SK-N-MC (cell line): Measurements from ENCODE around the gene ZNF692.

ENCODE experiments used
- DNase-seq: peaks from one replicate; pipeline ENCODE4 v3.0.0-alpha.2; 2011; ENCODE audit warnings: low read depth, low spot score
- H3K27ac ChIP-seq: fragments of 200-600 bp; sonication (generic); 2 replicates; pipeline ENCODE4 v1.5.1; 2016; ENCODE audit warnings: mixed run types
- H3K36me3 ChIP-seq: fragments of 200-600 bp; sonication (generic); 2 replicates; pipeline ENCODE4 v1.6.1; 2017; ENCODE audit warnings: antibody characterized with exemption, low read length, mixed read lengths; ENCODE audit not compliant: insufficient read depth
- H3K4me3 ChIP-seq: fragments of 200-600 bp; sonication (generic); 2 replicates; pipeline ENCODE4 v1.5.1; 2016
- H3K9ac ChIP-seq: fragments of 200-600 bp; sonication (generic); 2 replicates; pipeline ENCODE4 v1.8.0; 2017; ENCODE audit warnings: mixed run types, mixed read lengths; ENCODE audit not compliant: insufficient read length
- H3K9me3 ChIP-seq: fragments of 200-600 bp; sonication (generic); 2 replicates; pipeline ENCODE4 v1.6.1; 2017; ENCODE audit warnings: low read depth, mild to moderate bottlenecking, antibody characterized with exemption, low read length, moderate library complexity, mixed read lengths
- EZH2 ChIP-seq: fragments of 200-600 bp; sonication (generic); IDR thresholded peaks from one replicate; pipeline ENCODE4 v1.6.1; 2017; ENCODE audit warnings: antibody characterized with exemption
- FOXP2 ChIP-seq: optimal IDR thresholded peaks from 2 replicates; pipeline ENCODE3; 2011; ENCODE audit warnings: mild to moderate bottlenecking, moderate library complexity; ENCODE audit not compliant: insufficient read depth; ENCODE audit errors: extremely low read length, control extremely low read depth
- POLR2AphosphoS5 ChIP-seq: IDR thresholded peaks from 2 replicates; pipeline ENCODE4 v1.6.1; 2012; ENCODE audit warnings: mild to moderate bottlenecking, low read depth, low read length, borderline replicate concordance

Gene ZNF692, protein sequence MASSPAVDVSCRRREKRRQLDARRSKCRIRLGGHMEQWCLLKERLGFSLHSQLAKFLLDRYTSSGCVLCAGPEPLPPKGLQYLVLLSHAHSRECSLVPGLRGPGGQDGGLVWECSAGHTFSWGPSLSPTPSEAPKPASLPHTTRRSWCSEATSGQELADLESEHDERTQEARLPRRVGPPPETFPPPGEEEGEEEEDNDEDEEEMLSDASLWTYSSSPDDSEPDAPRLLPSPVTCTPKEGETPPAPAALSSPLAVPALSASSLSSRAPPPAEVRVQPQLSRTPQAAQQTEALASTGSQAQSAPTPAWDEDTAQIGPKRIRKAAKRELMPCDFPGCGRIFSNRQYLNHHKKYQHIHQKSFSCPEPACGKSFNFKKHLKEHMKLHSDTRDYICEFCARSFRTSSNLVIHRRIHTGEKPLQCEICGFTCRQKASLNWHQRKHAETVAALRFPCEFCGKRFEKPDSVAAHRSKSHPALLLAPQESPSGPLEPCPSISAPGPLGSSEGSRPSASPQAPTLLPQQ

GRCh38 chr1:248858891-248859889, at the start of gene ZNF692:
ZNF692 (minus strand) TSS chr1:248859085; CDS start chr1:248858309, 776 bp downstream.
- TF ChIP-seq EZH2 (no peak), POLR2AphosphoS5 (peak; percentile 97), FOXP2 (peak; percentile 64)
- Histone ChIP-seq H3K9me3 (no peaks in the 10 kb centered on the region), H3K27ac (peak within 1 kb of the TSS; percentile 78), H3K4me3 (peak within 1 kb of the TSS; percentile 95), H3K36me3 (peaks cover 23% of the 10 kb centered on the region), H3K9ac (peak within 1 kb of the TSS; percentile 95)
- peak; percentile 84 for DNase-seq

- Histone ChIP-seq H3K9ac (peak overlapping the region; percentile 75), H3K27ac (peak overlapping the region; percentile 65), H3K4me3 (peak overlapping the region; percentile 75), H3K9me3 (no peaks in the 10 kb centered on the region), H3K36me3 (no peaks in the 10 kb centered on the region)
- TF ChIP-seq POLR2AphosphoS5 = 0 out of 2 replicates have a peak, but pooled peaks have one; percentile 48
- TF ChIP-seq FOXP2 = no peak
- TF ChIP-seq EZH2 = no peak
- no peak for DNase-seq
Measured at GRCh38 chr1:248906753-248907661, 48.1 kb upstream of the ZNF692 start.

DNA sequence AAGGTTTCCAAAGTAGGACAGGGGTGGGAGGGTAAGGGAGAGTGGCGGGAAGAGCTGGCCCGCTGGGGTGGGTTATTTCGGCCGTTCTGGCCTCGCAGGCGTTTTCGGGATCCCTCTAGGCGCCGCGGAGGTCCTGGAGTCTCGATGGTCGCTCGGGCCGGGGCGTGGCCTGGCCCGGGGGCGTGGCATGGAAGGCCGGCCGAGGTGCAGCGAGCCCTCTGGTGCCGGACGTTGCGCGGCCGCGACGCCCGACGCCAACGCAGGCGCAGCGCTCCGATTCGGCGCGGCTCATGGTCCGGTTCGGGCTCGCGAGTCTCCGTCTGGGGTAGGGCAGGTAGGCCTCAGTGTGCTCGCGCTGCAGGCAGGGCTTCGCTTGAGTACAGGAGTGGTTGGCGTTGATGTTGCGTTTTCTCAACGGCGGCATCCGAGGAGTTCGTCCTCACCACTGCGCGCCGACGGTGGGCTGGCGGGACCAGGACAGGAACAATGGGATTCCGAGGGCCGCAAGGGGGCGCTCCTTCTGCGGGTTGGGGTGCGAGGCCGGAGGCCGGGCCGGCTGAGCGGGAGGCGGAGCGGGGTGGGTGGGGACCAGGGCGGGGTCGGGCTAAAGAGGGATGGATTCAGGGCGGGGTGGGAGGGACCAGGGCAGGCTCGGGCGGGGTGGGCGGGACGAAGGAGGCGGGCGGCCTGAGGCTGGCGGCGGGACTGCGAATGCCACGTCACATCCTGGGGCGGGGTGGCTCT, 47.3 kb upstream of the ZNF692 start, which contains the start of gene PGBD2:
Gene PGBD2, plus strand, starts transcription at position 227 of the 744 bp plus-strand sequence. CDS start 7,628 bp downstream, outside the sequence.
- Histone ChIP-seq H3K9me3 (no peaks in the 10 kb centered on the region), H3K9ac (peak within 1 kb of the TSS; percentile 90), H3K4me3 (peak within 1 kb of the TSS; percentile 93), H3K36me3 (no peaks in the 10 kb centered on the region), H3K27ac (peak within 1 kb of the TSS; percentile 85)
- DNase-seq = no peak
- TF ChIP-seq EZH2 (no peak), FOXP2 (peak; percentile 31), POLR2AphosphoS5 (peak; percentile 67)

DNA sequence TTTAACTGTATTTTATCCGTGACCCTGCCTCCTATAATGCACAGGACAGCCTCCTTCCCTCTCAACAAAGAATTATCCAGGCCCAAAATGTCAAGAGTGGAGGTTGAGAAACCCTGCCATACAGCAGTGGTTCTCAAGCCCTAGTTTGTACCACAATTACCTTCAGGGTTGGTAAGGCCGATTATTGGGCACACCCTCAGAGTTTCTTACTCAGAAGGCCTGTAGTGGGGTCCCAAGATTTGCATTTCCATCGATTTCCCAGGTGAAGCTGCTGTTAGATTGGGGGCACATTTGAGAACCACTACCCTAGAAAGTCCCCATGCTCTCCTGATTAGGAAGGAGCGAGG, 46.8 kb upstream of the ZNF692 start:
- Histone ChIP-seq H3K36me3 (no peaks in the 10 kb centered on the region), H3K9me3 (no peaks in the 10 kb centered on the region), H3K4me3 (peak overlapping the region; percentile 93), H3K9ac (peak overlapping the region; percentile 90), H3K27ac (peak overlapping the region; percentile 85)
- DNase-seq = no peak
- no peak for TF ChIP-seq EZH2
- no peak for TF ChIP-seq FOXP2

GRCh38 chr1:248904437-248905216, 45.7 kb upstream of the ZNF692 start:
- no peak for DNase-seq
- H3K9me3 ChIP-seq = no peaks in the 10 kb centered on the region
- no peak overlapping the region for H3K4me3 ChIP-seq
- no peak overlapping the region for H3K9ac ChIP-seq
- no peak for TF ChIP-seq POLR2AphosphoS5
- no peak for TF ChIP-seq EZH2
- no peak for TF ChIP-seq FOXP2
- no peak overlapping the region for H3K27ac ChIP-seq
- no peaks in the 10 kb centered on the region for H3K36me3 ChIP-seq

- H3K36me3 ChIP-seq = no peaks in the 10 kb centered on the region
- no peak for DNase-seq
- TF ChIP-seq POLR2AphosphoS5 (no peak), EZH2 (no peak), FOXP2 (no peak)
- no peak overlapping the region for H3K27ac ChIP-seq
- no peaks in the 10 kb centered on the region for H3K9me3 ChIP-seq
- H3K9ac ChIP-seq = no peak overlapping the region
- H3K4me3 ChIP-seq = no peak overlapping the region
Measured at GRCh38 chr1:248901578-248901977, 42.7 kb upstream of the ZNF692 start.
